GM12801 (cell line): ENCODE data around the gene SRXN1.

Experiments used
- TF ChIP-seq, protein P1 (sequence below): IDR thresholded peaks from one replicate; pipeline ENCODE4 v1.5.1; 2011; ENCODE audit warnings: control low read depth; ENCODE audit not compliant: insufficient read length; ENCODE audit errors: extremely low read depth

The SRXN1 gene

DNA sequence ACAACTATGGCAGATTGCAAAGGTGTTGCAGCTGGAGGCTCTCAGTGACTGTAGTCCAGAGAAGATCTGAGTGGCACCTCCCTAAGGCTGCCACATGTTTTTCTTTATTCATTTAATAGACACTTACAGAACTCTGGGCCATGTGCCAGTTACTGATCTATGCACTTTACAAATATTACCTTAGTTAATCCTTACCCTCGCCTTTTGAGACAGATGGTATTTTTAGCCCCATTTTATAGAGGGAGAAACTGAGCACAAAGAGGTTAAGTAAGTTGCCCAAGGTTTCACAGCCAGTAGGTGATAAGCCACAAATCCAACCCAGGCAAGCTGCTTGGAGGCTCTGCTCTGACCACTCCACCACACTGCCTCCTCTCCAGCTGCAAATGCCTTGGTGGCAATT is 29.1 kb upstream of the SRXN1 start:
- TF ChIP-seq, protein P1, sequence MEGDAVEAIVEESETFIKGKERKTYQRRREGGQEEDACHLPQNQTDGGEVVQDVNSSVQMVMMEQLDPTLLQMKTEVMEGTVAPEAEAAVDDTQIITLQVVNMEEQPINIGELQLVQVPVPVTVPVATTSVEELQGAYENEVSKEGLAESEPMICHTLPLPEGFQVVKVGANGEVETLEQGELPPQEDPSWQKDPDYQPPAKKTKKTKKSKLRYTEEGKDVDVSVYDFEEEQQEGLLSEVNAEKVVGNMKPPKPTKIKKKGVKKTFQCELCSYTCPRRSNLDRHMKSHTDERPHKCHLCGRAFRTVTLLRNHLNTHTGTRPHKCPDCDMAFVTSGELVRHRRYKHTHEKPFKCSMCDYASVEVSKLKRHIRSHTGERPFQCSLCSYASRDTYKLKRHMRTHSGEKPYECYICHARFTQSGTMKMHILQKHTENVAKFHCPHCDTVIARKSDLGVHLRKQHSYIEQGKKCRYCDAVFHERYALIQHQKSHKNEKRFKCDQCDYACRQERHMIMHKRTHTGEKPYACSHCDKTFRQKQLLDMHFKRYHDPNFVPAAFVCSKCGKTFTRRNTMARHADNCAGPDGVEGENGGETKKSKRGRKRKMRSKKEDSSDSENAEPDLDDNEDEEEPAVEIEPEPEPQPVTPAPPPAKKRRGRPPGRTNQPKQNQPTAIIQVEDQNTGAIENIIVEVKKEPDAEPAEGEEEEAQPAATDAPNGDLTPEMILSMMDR = no peak

DNA sequence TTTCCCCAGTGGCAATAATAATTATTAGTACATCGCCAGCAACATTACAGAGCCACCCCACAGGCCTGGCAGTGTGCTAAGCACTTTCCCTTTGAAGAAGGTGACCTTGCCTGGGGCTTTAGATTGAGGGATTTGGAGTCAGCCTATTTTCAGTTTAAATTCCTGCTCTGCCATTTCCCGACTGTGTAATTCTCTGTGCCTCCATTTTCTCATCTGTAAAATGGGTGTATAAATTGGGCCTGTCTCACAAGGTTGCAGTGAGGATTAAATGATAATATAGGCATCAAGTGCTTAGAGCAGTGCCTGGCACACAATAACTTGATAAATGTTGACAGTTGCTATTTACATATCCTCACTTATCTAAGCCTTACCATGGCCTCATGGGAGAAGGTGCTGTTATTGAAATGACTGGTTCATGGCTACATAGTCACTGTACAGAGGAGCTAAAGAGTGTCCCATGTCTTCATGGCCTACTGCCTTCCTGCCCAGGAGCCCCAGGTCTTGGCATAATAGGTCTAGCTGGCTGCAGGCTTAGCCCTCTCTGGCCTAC is 27.7 kb upstream of the SRXN1 start:
- TF ChIP-seq, protein P1 = no peak

GRCh38 chr20:677957-678356 is 25.0 kb upstream of the SRXN1 start:
- TF ChIP-seq, protein P1 = no peak

GRCh38 chr20:676967-677366 is 24.0 kb upstream of the SRXN1 start:
- TF ChIP-seq, protein P1 = no peak

- TF ChIP-seq, protein P1 = no peak
Observed at GRCh38 chr20:676315-676937, 23.4 kb upstream of the SRXN1 start.

GRCh38 chr20:675453-676314 is 22.7 kb upstream of the SRXN1 start, which contains the start of gene SCRT2:
TSS of gene SCRT2 (minus strand) at chr20:675802. CDS start at chr20:675601, 201 bp downstream.
- TF ChIP-seq, protein P1 = no peak

DNA sequence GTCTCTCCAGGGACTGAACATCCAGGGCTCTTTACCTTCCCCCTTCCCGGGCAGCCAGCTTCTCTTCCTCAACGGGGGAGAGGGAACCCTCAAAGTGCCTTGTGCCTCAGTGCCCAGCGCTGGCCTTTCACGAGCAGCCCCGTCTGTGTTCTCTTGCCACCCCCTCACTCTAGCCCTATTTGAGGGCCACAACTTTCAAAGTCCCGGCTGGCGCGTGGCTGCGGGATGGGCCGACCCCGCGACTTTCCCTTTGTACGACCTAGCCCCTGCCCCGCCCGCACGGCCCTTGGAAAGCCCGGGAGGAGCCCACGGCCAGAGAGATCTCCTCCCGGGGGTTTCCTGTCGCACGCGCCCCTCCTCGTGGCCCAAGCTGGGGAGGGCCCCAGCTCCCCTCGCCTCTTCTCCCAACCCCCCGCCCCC is 22.0 kb upstream of the SRXN1 start:
- TF ChIP-seq, protein P1 = no peak
